ENCODE measurements around the gene CES2. TPM values are rescaled to one million over a fixed set of nuclear protein-coding genes. Genes with fewer than 3 reads are reported as not detected.

Gene CES2
- total and polyA plus RNA-seq, 2 of the 8 experiments (the other 6 are each of a cell fraction or from before 2014, with no cell fraction given), result 8.6 to 14.7 TPM

DNA sequence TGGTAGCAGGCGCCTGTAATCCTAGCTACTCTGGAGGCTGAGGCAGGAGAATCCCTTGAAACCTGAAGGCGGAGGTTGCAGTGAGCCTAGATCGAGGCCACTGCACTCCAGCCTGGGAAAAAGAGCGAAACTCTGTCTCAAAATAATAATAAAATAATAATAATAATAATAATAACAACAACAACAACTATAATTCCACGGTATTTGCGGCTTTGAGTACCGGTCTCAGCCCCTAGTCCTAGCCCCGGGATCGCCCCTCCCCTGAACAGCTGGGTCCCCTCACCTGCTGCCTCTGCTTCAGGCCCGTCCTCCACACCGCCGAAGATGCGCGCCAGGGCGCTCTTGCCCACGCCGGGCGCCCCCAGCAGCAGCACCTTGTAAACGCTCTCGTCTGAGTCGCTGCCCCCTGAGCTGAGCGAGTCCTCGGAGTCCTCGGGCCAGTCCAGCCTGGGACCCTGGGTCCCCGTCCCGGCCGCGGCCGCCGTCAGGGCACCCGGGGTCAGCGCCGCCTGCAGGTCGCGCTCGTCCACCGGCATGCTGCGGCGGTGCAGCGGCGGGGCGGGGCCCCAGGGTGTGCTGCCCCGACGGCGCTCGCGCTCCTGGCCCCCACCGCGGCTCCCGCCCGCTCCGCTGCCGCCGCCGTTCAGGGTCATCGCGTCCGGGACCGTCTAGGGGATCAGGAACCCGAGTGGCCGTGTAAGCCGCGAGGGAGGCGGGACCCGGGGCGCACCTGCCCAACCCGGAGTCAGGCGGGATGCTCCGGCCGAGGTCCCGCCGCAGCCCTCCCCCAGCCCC lies 10.6 kb upstream of the CES2 start (continued):
- TF ChIP-seq, protein P1, sequence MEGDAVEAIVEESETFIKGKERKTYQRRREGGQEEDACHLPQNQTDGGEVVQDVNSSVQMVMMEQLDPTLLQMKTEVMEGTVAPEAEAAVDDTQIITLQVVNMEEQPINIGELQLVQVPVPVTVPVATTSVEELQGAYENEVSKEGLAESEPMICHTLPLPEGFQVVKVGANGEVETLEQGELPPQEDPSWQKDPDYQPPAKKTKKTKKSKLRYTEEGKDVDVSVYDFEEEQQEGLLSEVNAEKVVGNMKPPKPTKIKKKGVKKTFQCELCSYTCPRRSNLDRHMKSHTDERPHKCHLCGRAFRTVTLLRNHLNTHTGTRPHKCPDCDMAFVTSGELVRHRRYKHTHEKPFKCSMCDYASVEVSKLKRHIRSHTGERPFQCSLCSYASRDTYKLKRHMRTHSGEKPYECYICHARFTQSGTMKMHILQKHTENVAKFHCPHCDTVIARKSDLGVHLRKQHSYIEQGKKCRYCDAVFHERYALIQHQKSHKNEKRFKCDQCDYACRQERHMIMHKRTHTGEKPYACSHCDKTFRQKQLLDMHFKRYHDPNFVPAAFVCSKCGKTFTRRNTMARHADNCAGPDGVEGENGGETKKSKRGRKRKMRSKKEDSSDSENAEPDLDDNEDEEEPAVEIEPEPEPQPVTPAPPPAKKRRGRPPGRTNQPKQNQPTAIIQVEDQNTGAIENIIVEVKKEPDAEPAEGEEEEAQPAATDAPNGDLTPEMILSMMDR (IDR thresholded peaks at IDR 0.05; ENCODE audit: control extremely low read depth in 1 of 3, insufficient read depth in 1 of 3, low read depth in 1 of 3, low read length in 3 of 3), result peak; percentile 66 to 83 (median 82)
- TF ChIP-seq EP300 (IDR thresholded peaks at IDR 0.05; ENCODE audit: borderline replicate concordance in 1 of 2, low read depth in 2 of 2, low read length in 2 of 2), result peak in 1 of 2 experiments; percentile 21; a peak in 1 of 3 replicates
- peak; percentile 69 for TF ChIP-seq KDM4A (IDR thresholded peaks at IDR 0.05; ENCODE audit: low read depth, low read length, severe bottlenecking)
- TF ChIP-seq HDAC2 (IDR thresholded peaks at IDR 0.05; ENCODE audit: borderline replicate concordance in 1 of 2, low read depth in 2 of 2, low read length in 2 of 2), result no peak; a peak in 1 of 4 replicates

Data from H1 (cell line).